Stimulated activated naive CD8-positive, alpha-beta T cell treated with anti-CD3 and anti-CD28 coated beads, Interleukin-15, Interleukin-2, amounts not matched to agents 100 U/mL and 50 U/mL, for 24 hours (primary cell): ENCODE data around the gene PPT2.
"Not testable (repeated sequence)": the region's sequence is repeated elsewhere in the genome, so short reads cannot be mapped to it uniquely, and the experiment has no call there.

Experiments
- ATAC-seq: fragments of 150-1000 bp; cut with Tn5 transposase; one replicate; pipeline ENCODE4 v1.10.0; 2021
- DNase-seq: peaks from one replicate; pipeline ENCODE4 v3.0.0; 2021

Gene PPT2

GRCh38 chr6:32204268-32204715, 50.4 kb downstream of the PPT2 start:
- ATAC-seq (no peak), DNase-seq (no peak)

GRCh38 chr6:32208996-32209395, 55.1 kb downstream of the PPT2 start:
- ATAC-seq (no peak), DNase-seq (no peak)

DNA sequence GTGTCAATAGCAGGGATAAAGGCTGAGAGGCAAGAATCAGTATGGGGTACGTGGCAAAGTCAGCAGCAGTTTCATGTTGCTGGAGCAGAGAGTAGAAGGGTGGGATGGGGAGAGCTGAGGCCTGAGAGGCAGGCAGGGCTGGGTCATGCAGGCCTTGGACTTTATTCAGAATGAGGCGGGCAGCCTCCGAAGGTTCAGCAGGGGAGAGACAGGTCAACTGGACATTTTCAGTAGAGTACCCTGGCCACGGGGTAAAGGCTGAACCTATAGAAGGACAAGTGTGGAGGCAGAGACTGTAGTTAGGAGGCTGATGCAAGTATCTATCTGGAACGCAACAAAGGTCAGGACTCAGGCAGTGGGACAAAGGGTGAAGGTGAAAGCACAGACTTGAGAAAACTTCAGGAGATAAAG, 56.3 kb downstream of the PPT2 start:
- ATAC-seq = no peak

GRCh38 chr6:32211432-32211831, 57.5 kb downstream of the PPT2 start:
- not testable (repeated sequence) for ATAC-seq, DNase-seq

More for the DNA sequence above, 56.3 kb downstream of the PPT2 start:
- no peak for DNase-seq

DNA sequence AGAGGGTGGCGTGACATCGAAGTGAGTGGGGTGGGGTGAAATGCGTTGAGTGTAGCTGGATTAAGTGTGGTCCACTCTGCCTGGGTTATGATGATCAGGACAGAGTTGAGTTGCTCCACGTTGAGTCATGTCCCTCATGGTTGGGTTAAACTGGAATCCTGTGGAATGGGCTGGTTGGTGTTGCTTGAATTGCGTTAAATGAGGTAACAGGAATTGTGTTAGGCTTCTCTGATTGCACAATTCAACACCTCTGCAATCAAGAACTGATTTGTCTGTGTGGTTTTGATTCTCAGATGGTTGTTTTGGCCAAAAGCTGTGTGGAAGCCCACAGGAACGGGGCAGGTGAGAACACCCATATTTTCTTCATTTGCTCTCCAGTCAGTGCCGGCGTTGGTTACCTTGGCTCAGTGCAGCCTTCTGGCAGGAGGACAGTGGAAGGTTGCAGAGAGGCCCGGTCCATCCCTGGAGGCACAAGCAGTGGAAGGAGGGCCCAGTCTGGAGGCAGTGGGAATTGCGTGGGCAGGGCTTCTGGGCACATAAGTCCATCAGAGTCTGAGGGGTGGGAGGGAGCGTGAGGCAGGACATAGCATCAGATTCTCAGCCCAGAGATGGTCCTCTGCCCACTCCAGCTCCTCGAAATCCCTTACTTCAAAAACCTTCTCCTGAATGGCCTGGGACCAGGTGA, 58.3 kb downstream of the PPT2 start:
- no peak for ATAC-seq
- DNase-seq = no peak
